SK-N-SH treated with all-trans-retinoic acid at 6 μM for 48 hours (cell line): Measurements from ENCODE around the gene IKZF2.

Experiments
- ATAC-seq: fragments of 200-7000 bp; cut with Tn5 transposase; 3 replicates; pipeline ENCODE4 v1.9.1; 2020; ENCODE audit warnings: mild to moderate bottlenecking, moderate library complexity
- ARNTL ChIP-seq: fragments of 450-650 bp; formaldehyde crosslinking; IDR thresholded peaks from 2 replicates; pipeline ENCODE4 v1.5.0; 2020; ENCODE audit warnings: low read depth, mild to moderate bottlenecking, moderate library complexity, borderline replicate concordance
- BACH2 ChIP-seq: fragments of 250-450 bp; sonication (Bioruptor Pico); IDR thresholded peaks from 2 replicates; pipeline ENCODE4 v1.9.0; 2021; ENCODE audit warnings: mild to moderate bottlenecking, borderline replicate concordance
- CSDC2 ChIP-seq: fragments of 250-450 bp; sonication (Bioruptor Pico); IDR thresholded peaks from 2 replicates; pipeline ENCODE4 v1.5.0; 2020; ENCODE audit warnings: mild to moderate bottlenecking, moderate library complexity
- ESRRG ChIP-seq: fragments of 250-450 bp; sonication (Bioruptor Pico); IDR thresholded peaks from 2 replicates; pipeline ENCODE4 v1.6.1; 2021; ENCODE audit warnings: mild to moderate bottlenecking
- GLIS3 ChIP-seq: fragments of 250-450 bp; sonication (Bioruptor Pico); IDR thresholded peaks from 2 replicates; pipeline ENCODE4 v1.5.0; 2020; ENCODE audit warnings: mild to moderate bottlenecking, moderate library complexity
- ISL1 ChIP-seq: fragments of 250-450 bp; sonication (Bioruptor Pico); IDR thresholded peaks from 2 replicates; pipeline ENCODE4 v2.1.2; 2022; ENCODE audit warnings: mild to moderate bottlenecking, moderate library complexity
- OSR1 ChIP-seq: fragments of 250-450 bp; sonication (Bioruptor Pico); IDR thresholded peaks from 2 replicates; pipeline ENCODE4 v1.8.0; 2022; ENCODE audit warnings: moderate library complexity, mild to moderate bottlenecking, inconsistent platforms
- PPARA ChIP-seq: fragments of 250-450 bp; sonication (Bioruptor Pico); IDR thresholded peaks from 2 replicates; pipeline ENCODE4 v1.5.0; 2020; ENCODE audit warnings: mild to moderate bottlenecking, borderline replicate concordance
- RARB ChIP-seq: fragments of 250-450 bp; sonication (Bioruptor Pico); IDR thresholded peaks from 2 replicates; pipeline ENCODE4 v1.8.0; 2021; ENCODE audit warnings: mild to moderate bottlenecking, moderate library complexity
- SNAI2 ChIP-seq: fragments of 250-450 bp; sonication (Bioruptor Pico); IDR thresholded peaks from 2 replicates; pipeline ENCODE4 v1.5.0; 2020; ENCODE audit warnings: mild to moderate bottlenecking, moderate library complexity
- TOX ChIP-seq: fragments of 250-450 bp; sonication (Bioruptor Pico); IDR thresholded peaks from 2 replicates; pipeline ENCODE4 v1.8.0; 2021; ENCODE audit warnings: mild to moderate bottlenecking, moderate library complexity, borderline replicate concordance
- ZC3H10 ChIP-seq: fragments of 250-450 bp; sonication (Bioruptor Pico); IDR thresholded peaks from 2 replicates; pipeline ENCODE4 v1.5.1; 2021; ENCODE audit warnings: mild to moderate bottlenecking, moderate library complexity
- ZFP3 ChIP-seq: fragments of 250-450 bp; sonication (Bioruptor Pico); IDR thresholded peaks from 2 replicates; pipeline ENCODE4 v1.5.0; 2020; ENCODE audit warnings: mild to moderate bottlenecking, moderate library complexity
- ZFP30 ChIP-seq: fragments of 450-650 bp; formaldehyde crosslinking; IDR thresholded peaks from 2 replicates; pipeline ENCODE4 v1.5.0; 2022; ENCODE audit warnings: mild to moderate bottlenecking, moderate library complexity
- ZNF565 ChIP-seq: fragments of 450-650 bp; formaldehyde crosslinking; conservative IDR thresholded peaks from 2 replicates; pipeline ENCODE4 v1.5.0; 2020; ENCODE audit warnings: low read depth, mild to moderate bottlenecking, moderate library complexity
- ZNF70 ChIP-seq: fragments of 450-650 bp; formaldehyde crosslinking; IDR thresholded peaks from 2 replicates; pipeline ENCODE4 v1.5.0; 2020; ENCODE audit warnings: mild to moderate bottlenecking, moderate library complexity
- ZNF8 ChIP-seq: fragments of 450-650 bp; formaldehyde crosslinking; IDR thresholded peaks from 2 replicates; pipeline ENCODE4 v1.5.0; 2020; ENCODE audit warnings: mild to moderate bottlenecking, moderate library complexity
- TF ChIP-seq, protein P1 (sequence below): fragments of 250-450 bp; sonication (Bioruptor Pico); IDR thresholded peaks from 2 replicates; pipeline ENCODE4 v1.8.0; 2021; ENCODE audit warnings: low read depth, mild to moderate bottlenecking, moderate library complexity, borderline replicate concordance
- TF ChIP-seq, protein P2 (sequence below): fragments of 250-450 bp; sonication (Bioruptor Pico); IDR thresholded peaks from 2 replicates; pipeline ENCODE4 v1.5.1; 2020; ENCODE audit warnings: low read depth, mild to moderate bottlenecking, moderate library complexity
- TF ChIP-seq, protein P3 (sequence below): fragments of 250-450 bp; sonication (Bioruptor Pico); IDR thresholded peaks from 2 replicates; pipeline ENCODE4 v1.5.1; 2021; ENCODE audit warnings: mild to moderate bottlenecking, moderate library complexity
- TF ChIP-seq, protein P4 (sequence below): fragments of 250-450 bp; sonication (Bioruptor Pico); IDR thresholded peaks from 2 replicates; pipeline ENCODE4 v1.8.0; 2020; ENCODE audit warnings: mild to moderate bottlenecking, moderate library complexity, borderline replicate concordance
- TF ChIP-seq, protein P5 (sequence below): fragments of 250-450 bp; sonication (Bioruptor Pico); IDR thresholded peaks from 2 replicates; pipeline ENCODE4 v1.5.0; 2020; ENCODE audit warnings: mild to moderate bottlenecking, moderate library complexity

The IKZF2 gene

DNA sequence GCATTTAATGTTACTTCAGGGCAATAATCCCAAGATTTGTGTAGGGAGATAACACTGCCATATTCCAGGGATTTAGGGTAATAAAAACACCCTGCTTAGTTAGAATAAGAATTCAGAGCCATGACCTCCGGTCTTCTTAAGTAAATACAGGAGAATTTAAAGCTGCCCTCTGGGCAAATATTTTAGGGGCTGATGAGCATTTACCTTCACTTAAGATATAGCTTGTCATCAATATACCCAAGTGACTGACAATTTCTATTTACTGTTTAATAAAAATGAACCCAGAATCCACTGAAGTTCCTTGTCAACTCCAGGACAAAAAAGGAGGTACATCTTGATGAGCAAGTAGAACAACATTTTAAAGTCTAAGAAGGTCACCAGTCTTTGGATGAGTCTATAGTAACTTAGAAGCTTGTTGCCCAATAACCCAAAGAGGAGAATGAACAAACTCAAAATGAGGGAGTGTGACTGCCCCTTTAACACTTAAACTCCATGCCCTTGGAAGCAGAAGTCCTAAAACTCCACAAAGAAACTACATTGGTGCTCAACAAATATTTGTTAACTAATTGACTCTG lies 24.3 kb upstream of the IKZF2 start:
- ATAC-seq: no peak
- no peak for TF ChIP-seq TOX
- no peak for TF ChIP-seq GLIS3
- TF ChIP-seq, protein P1, sequence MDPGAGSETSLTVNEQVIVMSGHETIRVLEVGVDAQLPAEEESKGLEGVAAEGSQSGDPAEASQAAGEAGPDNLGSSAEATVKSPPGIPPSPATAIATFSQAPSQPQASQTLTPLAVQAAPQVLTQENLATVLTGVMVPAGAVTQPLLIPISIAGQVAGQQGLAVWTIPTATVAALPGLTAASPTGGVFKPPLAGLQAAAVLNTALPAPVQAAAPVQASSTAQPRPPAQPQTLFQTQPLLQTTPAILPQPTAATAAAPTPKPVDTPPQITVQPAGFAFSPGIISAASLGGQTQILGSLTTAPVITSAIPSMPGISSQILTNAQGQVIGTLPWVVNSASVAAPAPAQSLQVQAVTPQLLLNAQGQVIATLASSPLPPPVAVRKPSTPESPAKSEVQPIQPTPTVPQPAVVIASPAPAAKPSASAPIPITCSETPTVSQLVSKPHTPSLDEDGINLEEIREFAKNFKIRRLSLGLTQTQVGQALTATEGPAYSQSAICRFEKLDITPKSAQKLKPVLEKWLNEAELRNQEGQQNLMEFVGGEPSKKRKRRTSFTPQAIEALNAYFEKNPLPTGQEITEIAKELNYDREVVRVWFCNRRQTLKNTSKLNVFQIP: no peak
- TF ChIP-seq ZNF565 (CRISPR knock-in tag): no peak

DNA sequence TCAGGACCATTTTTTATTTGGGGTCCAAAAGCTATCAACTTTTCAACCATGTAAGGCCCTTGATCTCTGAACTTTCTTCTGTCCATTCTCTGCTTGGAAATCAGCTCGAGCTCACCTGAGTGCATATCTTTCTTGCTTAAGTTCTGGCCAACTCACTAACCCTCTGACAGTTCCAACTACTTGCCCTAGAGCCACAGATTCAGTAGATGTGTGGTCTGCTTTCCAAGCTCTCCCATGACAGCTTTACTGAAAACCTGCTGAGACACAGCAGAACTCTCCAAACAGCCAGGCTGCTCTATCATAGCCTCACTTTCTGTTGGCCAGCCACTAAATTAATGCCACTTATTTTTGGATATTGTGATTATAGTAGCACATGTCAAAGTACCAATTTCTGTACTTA lies 21.2 kb upstream of the IKZF2 start:
- no peak for TF ChIP-seq GLIS3
- TF ChIP-seq OSR1 (CRISPR knock-in tag): no peak
- TF ChIP-seq ZFP3 (CRISPR knock-in tag): no peak
- no peak for TF ChIP-seq ZNF70 (CRISPR knock-in tag)
- TF ChIP-seq RARB: no peak
- no peak for TF ChIP-seq ZFP30 (CRISPR knock-in tag)
- TF ChIP-seq, protein P2, sequence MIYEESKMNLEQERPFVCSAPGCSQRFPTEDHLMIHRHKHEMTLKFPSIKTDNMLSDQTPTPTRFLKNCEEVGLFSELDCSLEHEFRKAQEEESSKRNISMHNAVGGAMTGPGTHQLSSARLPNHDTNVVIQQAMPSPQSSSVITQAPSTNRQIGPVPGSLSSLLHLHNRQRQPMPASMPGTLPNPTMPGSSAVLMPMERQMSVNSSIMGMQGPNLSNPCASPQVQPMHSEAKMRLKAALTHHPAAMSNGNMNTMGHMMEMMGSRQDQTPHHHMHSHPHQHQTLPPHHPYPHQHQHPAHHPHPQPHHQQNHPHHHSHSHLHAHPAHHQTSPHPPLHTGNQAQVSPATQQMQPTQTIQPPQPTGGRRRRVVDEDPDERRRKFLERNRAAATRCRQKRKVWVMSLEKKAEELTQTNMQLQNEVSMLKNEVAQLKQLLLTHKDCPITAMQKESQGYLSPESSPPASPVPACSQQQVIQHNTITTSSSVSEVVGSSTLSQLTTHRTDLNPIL (CRISPR knock-in tag): no peak
- no peak for ATAC-seq

DNA sequence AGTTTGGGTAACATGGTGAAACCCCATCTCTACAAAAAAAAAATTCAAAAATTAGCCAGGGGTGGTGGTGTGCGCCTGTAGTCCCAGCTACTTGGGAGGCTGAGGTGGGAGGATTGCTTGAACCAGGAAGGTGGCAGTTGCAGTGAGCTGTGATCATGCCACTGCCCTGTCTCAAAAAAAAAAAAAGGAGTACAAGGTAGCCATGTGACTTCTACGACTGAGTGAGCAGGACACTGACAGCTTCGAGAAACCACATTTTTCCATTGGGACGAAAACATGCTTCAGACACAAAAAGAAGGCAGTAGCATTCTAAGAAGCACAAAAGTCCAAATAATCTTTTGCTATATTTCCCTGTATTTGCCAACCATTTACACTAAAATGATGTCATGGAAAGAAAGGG lies 19.7 kb upstream of the IKZF2 start:
- TF ChIP-seq PPARA (no peak), GLIS3 (no peak), ZNF8 (CRISPR knock-in tag) (no peak), BACH2 (CRISPR knock-in tag) (no peak), OSR1 (CRISPR knock-in tag) (no peak), ISL1 (CRISPR knock-in tag) (no peak), ZNF70 (CRISPR knock-in tag) (no peak)
- TF ChIP-seq, protein P3, sequence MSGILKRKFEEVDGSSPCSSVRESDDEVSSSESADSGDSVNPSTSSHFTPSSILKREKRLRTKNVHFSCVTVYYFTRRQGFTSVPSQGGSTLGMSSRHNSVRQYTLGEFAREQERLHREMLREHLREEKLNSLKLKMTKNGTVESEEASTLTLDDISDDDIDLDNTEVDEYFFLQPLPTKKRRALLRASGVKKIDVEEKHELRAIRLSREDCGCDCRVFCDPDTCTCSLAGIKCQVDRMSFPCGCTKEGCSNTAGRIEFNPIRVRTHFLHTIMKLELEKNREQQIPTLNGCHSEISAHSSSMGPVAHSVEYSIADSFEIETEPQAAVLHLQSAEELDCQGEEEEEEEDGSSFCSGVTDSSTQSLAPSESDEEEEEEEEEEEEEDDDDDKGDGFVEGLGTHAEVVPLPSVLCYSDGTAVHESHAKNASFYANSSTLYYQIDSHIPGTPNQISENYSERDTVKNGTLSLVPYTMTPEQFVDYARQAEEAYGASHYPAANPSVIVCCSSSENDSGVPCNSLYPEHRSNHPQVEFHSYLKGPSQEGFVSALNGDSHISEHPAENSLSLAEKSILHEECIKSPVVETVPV (CRISPR knock-in tag): no peak
- TF ChIP-seq, protein P4, sequence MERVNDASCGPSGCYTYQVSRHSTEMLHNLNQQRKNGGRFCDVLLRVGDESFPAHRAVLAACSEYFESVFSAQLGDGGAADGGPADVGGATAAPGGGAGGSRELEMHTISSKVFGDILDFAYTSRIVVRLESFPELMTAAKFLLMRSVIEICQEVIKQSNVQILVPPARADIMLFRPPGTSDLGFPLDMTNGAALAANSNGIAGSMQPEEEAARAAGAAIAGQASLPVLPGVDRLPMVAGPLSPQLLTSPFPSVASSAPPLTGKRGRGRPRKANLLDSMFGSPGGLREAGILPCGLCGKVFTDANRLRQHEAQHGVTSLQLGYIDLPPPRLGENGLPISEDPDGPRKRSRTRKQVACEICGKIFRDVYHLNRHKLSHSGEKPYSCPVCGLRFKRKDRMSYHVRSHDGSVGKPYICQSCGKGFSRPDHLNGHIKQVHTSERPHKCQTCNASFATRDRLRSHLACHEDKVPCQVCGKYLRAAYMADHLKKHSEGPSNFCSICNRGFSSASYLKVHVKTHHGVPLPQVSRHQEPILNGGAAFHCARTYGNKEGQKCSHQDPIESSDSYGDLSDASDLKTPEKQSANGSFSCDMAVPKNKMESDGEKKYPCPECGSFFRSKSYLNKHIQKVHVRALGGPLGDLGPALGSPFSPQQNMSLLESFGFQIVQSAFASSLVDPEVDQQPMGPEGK (CRISPR knock-in tag): no peak
- no peak for ATAC-seq

DNA sequence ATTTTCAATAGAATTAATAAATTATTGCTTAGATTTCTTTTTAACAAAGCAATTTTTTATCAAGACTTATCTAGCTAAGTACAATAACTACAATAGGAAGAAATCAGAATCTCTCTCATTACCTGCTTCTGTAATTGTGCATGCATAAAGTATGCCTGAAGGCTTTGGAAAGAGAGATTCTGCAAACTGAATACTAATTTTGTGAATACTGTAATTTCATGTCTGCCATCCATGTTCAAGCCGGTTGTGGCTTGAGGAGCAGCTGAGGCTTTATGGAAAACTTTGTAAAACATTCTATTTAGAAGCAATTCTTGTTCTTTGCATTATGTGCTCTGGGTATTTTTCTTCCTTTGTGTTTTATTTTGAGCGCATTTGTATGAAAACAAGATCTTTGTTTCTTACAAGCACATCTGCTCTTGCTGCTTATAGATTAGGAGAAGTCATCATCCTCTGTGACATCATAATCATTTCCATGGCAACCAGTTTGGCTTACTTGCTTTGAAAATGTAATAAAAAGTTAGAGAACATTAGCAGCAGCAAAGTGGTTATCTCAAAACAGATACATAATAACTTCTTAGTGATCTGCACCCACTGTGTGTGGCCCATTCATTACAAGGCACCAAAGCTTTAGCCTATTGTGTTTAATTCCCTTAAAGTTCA lies 16.0 kb upstream of the IKZF2 start:
- TF ChIP-seq SNAI2 (no peak), CSDC2 (CRISPR knock-in tag) (no peak), BACH2 (CRISPR knock-in tag) (no peak), ESRRG (CRISPR knock-in tag) (no peak), PPARA (no peak), ZC3H10 (CRISPR knock-in tag) (no peak), ZNF70 (CRISPR knock-in tag) (no peak), ARNTL (CRISPR knock-in tag) (no peak), OSR1 (CRISPR knock-in tag) (no peak)
- TF ChIP-seq, protein P5, sequence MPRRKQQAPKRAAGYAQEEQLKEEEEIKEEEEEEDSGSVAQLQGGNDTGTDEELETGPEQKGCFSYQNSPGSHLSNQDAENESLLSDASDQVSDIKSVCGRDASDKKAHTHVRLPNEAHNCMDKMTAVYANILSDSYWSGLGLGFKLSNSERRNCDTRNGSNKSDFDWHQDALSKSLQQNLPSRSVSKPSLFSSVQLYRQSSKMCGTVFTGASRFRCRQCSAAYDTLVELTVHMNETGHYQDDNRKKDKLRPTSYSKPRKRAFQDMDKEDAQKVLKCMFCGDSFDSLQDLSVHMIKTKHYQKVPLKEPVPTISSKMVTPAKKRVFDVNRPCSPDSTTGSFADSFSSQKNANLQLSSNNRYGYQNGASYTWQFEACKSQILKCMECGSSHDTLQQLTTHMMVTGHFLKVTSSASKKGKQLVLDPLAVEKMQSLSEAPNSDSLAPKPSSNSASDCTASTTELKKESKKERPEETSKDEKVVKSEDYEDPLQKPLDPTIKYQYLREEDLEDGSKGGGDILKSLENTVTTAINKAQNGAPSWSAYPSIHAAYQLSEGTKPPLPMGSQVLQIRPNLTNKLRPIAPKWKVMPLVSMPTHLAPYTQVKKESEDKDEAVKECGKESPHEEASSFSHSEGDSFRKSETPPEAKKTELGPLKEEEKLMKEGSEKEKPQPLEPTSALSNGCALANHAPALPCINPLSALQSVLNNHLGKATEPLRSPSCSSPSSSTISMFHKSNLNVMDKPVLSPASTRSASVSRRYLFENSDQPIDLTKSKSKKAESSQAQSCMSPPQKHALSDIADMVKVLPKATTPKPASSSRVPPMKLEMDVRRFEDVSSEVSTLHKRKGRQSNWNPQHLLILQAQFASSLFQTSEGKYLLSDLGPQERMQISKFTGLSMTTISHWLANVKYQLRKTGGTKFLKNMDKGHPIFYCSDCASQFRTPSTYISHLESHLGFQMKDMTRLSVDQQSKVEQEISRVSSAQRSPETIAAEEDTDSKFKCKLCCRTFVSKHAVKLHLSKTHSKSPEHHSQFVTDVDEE (CRISPR knock-in tag): no peak
- TF ChIP-seq, protein P3 (CRISPR knock-in tag): no peak
- no peak for ATAC-seq
